AG04450 (cell line): ENCODE measurements around the gene PTPN9. TPM values are rescaled to one million over a fixed set of nuclear protein-coding genes. Genes with fewer than 3 reads are reported as not detected.
"Not testable (repeated sequence)": the region's sequence is repeated elsewhere in the genome, so short reads cannot be mapped to it uniquely, and the experiment has no call there.

Experiments
- CTCF ChIA-PET: fragments of 300-600, 350-600 bp; formaldehyde crosslinking; extraction: SDS; loops from one replicate; lab custom pipeline; 2022; ENCODE audit warnings: antibody characterized with exemption, inconsistent platforms; lab: Charles Lee
- POLR2A ChIA-PET: fragments of 350-600 bp; formaldehyde crosslinking; extraction: SDS; loops from one replicate; lab custom pipeline; 2021; ENCODE audit warnings: antibody characterized with exemption, inconsistent platforms; lab: Yijun Ruan, JAX
- DNase-seq: peaks from one replicate; pipeline ENCODE4 v3.0.0-alpha.2; 2011; ENCODE audit warnings: low read depth, low spot score
- H3K27ac ChIP-seq: one replicate; pipeline ENCODE4 v1.5.1; 2012; ENCODE audit warnings: low read depth, low read length, control low read depth
- H3K27me3 ChIP-seq: one replicate; pipeline ENCODE4 v1.6.0; 2012; ENCODE audit warnings: low read length; ENCODE audit not compliant: control insufficient read depth, insufficient read depth
- H3K4me3 ChIP-seq: 2 replicates; pipeline ENCODE4 v1.5.1; 2011; ENCODE audit warnings: mild to moderate bottlenecking, low read depth, low read length, control low read depth
- H3K9me3 ChIP-seq: 2 replicates; pipeline ENCODE4 v1.5.1; 2012; ENCODE audit warnings: low read length; ENCODE audit not compliant: control insufficient read depth, insufficient read depth
- polyA plus RNA-seq: library from polyadenylated mRNA; depleted of rRNA; stranded (reverse); fragments of >200 nt; gene quantifications from 2 replicates; pipeline ENCODE4 v1.2.3, GENCODE V29; 2011
- TF ChIP-seq, protein P1 (sequence below): IDR thresholded peaks from 2 replicates; pipeline ENCODE4 v1.5.1; 2011; ENCODE audit warnings: low read depth, low read length, control low read depth, inconsistent platforms

The PTPN9 gene
- polyA plus RNA-seq, 1 experiment = 49.6 TPM

GRCh38 chr15:75502360-75502759 lies 76.8 kb downstream of the PTPN9 start:
- ChIA-PET CTCF (no interaction called here), POLR2A (no interaction called here)
- TF ChIP-seq, protein P1, sequence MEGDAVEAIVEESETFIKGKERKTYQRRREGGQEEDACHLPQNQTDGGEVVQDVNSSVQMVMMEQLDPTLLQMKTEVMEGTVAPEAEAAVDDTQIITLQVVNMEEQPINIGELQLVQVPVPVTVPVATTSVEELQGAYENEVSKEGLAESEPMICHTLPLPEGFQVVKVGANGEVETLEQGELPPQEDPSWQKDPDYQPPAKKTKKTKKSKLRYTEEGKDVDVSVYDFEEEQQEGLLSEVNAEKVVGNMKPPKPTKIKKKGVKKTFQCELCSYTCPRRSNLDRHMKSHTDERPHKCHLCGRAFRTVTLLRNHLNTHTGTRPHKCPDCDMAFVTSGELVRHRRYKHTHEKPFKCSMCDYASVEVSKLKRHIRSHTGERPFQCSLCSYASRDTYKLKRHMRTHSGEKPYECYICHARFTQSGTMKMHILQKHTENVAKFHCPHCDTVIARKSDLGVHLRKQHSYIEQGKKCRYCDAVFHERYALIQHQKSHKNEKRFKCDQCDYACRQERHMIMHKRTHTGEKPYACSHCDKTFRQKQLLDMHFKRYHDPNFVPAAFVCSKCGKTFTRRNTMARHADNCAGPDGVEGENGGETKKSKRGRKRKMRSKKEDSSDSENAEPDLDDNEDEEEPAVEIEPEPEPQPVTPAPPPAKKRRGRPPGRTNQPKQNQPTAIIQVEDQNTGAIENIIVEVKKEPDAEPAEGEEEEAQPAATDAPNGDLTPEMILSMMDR = no peak
- H3K27me3 ChIP-seq = no peaks in the 10 kb centered on the region
- H3K27ac ChIP-seq = no peak overlapping the region
- H3K9me3 ChIP-seq = no peaks in the 10 kb centered on the region
- no peak overlapping the region for H3K4me3 ChIP-seq
- DNase-seq = no peak

- DNase-seq = no peak
- no peak overlapping the region for H3K27ac ChIP-seq
- no peaks in the 10 kb centered on the region for H3K9me3 ChIP-seq
- H3K4me3 ChIP-seq = no peak overlapping the region
- ChIA-PET POLR2A (no interaction called here), CTCF (interaction anchor here (0.6 to 0.8 kb wide), 2 partner anchors 15 to 435 kb away, joined by 3 read pairs; no protein-coding TSS in a partner anchor)
- TF ChIP-seq, protein P1 = no peak
- H3K27me3 ChIP-seq = no peaks in the 10 kb centered on the region
Observed at GRCh38 chr15:75493732-75494131, 85.4 kb downstream of the PTPN9 start.

DNA sequence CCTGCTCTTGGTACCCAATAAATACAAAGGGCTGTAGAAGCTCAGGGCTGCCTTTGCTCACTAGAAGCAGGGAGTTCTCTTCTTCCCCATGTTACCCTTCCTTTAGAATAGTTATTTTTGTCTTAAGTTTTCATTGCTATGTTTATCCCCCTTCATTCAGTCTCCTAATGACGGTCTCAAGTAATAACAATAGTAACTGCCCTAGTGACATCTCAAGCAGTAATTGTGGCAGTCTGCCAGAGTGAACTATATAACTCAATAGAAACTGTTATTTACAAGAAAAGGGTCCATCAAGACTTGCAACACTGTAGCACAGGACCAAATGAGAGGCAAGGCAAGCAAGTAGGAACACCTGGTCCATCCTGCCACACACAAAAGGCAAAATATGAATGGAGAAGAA lies 95.2 kb downstream of the PTPN9 start:
- TF ChIP-seq, protein P1 = no peak
- Histone ChIP-seq H3K27ac (no peak overlapping the region), H3K9me3 (no peaks in the 10 kb centered on the region; the same call in 1 of the 2 replicates), H3K4me3 (no peak overlapping the region), H3K27me3 (no peaks in the 10 kb centered on the region)
- no peak for DNase-seq
- ChIA-PET POLR2A (interaction anchor here (0.6 kb wide), 1 partner anchor 80 kb away, joined by 5 read pairs; no protein-coding TSS in a partner anchor), CTCF (no interaction called here)

GRCh38 chr15:75483556-75483955 lies 95.6 kb downstream of the PTPN9 start:
- CTCF ChIA-PET, H3K27ac ChIP-seq, POLR2A ChIA-PET, DNase-seq, H3K4me3 ChIP-seq, H3K9me3 ChIP-seq, H3K27me3 ChIP-seq: not testable (repeated sequence)

DNA sequence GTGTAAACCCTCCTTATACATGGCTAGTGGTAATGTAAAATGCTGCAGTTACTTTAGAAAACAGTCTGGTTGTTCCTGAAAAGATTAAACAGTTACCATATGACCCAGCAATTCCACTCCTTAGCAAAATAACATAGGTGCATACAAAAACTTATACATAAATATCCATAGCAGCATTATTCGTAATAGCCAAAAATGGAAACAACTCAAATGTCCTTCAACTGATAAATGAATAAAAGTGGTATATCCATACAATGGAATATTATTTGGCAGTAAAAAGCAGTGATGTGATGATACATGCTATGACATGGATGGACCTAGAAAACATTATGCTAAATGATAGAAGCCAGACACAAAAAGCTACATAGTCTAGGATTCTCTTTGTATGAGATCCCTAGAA lies 96.0 kb downstream of the PTPN9 start:
- Histone ChIP-seq H3K9me3 (no peaks in the 10 kb centered on the region; the same call in 1 of the 2 replicates), H3K27me3 (no peaks in the 10 kb centered on the region), H3K27ac (no peak overlapping the region), H3K4me3 (no peak overlapping the region)
- no peak for DNase-seq
- TF ChIP-seq, protein P1 = no peak
- POLR2A ChIA-PET = no interaction called here
- CTCF ChIA-PET = no interaction called here

- H3K27ac ChIP-seq, H3K27me3 ChIP-seq, CTCF ChIA-PET, H3K9me3 ChIP-seq, DNase-seq, H3K4me3 ChIP-seq: not testable (repeated sequence)
- POLR2A ChIA-PET = interaction anchor here (1.0 kb wide), 1 partner anchor 26 kb away, joined by 3 read pairs; no protein-coding TSS in a partner anchor
Observed at GRCh38 chr15:75480463-75480862, 98.7 kb downstream of the PTPN9 start.
